ENCODE results near the gene GPR176. TPM values are rescaled to one million over a fixed set of nuclear protein-coding genes. Genes with fewer than 3 reads are reported as not detected.
"Not testable (repeated sequence)": the region's sequence is repeated elsewhere in the genome, so short reads cannot be mapped to it uniquely, and the experiment has no call there.

GPR176 gene
- total RNA-seq, 1 donor from 2014 or later = 0.33 TPM

DNA sequence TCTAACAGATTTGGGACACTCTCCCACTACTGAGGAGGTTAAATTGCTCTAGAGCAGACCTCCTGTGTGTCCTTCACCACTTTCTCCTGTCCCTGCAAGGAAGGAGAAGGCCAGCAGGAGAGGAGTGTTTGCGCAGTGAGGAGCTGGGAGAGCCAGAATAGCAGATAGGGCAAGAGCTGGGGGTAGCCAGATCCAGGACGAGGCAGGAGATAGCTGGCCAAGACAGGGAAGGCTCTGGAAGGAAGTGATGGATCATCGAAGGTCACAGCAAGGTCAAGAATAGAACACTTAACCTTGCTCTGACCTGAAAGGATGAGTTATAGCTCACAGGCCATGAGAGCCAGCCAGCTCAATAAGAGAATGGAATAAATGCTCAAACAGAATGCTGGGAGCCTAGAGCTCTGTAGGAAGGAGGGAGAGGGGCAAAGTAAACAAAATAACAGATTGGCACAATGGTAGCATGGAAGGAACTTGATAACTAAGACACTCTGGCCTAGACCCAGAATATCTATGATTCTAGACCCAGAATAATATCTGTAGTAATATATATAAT lies 99.9 kb downstream of the GPR176 start:
- Mint-ChIP-seq H3K27ac (no peak overlapping the region), H3K4me3 (no peak overlapping the region), H3K4me1 (no peaks in the 10 kb centered on the region), H3K9me3 (peaks cover 6% of the 10 kb centered on the region), H3K36me3 (ENCODE audit: low read depth) (no peaks in the 10 kb centered on the region), H3K27me3 (peaks cover 21% of the 10 kb centered on the region)
- DNase-seq = no peak
- intact Hi-C loops (cut with micrococcal nuclease) = no loop called here

DNA sequence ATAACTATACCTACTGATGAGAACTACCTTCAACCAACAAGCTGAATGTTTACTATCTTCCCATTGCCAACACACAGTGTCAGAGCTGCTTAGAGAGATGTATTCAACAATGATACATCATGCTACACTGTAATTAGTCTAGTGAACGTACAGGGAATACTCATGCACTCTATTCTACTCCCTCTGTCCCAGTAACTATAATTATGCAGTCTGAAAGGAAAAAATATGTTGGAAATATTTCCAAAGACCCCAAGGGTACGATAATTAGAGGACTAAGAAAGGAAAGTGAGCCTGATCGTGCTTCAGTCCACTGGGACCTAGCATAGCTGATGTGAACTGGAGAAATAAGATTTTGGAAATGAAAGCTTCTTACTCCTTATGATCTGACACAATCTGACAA lies 100.5 kb downstream of the GPR176 start:
- Mint-ChIP-seq H3K4me1 (no peaks in the 10 kb centered on the region), H3K27ac (no peak overlapping the region), H3K9me3 (peaks cover 6% of the 10 kb centered on the region), H3K36me3 (ENCODE audit: low read depth) (no peaks in the 10 kb centered on the region), H3K4me3 (no peak overlapping the region), H3K27me3 (peaks cover 24% of the 10 kb centered on the region)
- intact Hi-C loops (cut with micrococcal nuclease) = no loop called here
- DNase-seq = no peak

DNA sequence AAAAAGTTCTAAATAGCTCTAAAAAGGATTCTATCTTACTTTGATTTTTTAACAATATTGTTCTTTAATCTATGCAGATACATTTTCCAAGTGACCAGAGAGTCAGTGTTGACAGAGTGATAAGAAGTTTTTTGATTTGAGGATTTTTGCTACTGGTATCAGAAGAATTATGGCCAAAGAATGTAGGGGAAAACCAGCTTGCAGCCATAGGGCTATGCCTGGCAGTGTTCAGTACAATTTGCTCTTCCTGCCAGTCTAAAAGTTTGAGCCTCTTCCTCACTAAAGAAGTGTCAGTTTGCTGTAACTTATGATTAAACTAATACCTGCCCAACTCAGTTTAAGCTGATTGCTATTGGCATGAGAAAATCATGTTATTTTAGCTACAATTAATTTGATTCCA lies 102.2 kb downstream of the GPR176 start:
- intact Hi-C loops (cut with micrococcal nuclease) = no loop called here
- H3K4me1 Mint-ChIP-seq = no peaks in the 10 kb centered on the region
- peaks cover 24% of the 10 kb centered on the region for H3K27me3 Mint-ChIP-seq
- no peak overlapping the region for H3K4me3 Mint-ChIP-seq
- H3K9me3 Mint-ChIP-seq = no peaks in the 10 kb centered on the region
- no peak for DNase-seq
- no peak overlapping the region for H3K27ac Mint-ChIP-seq
- no peaks in the 10 kb centered on the region for H3K36me3 Mint-ChIP-seq (ENCODE audit: low read depth)

DNA sequence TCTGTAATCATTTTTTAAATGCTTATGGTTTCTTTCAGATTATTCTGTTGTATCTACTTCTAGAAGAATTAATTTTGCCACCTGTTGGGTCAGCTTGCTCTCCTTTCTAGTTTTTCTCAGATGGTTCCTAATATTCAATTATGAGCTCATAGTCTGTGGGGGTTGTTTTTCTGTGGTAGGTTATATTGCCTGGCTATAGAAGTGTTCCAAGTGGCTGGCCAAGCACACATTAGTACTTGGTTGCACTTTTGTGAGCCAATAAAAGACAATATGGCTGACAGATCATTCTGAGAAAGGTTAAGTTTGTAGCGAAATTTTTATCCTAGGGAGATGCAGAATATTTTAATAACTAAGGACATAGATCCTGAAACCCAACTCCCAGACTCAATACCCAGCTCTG lies 105.6 kb downstream of the GPR176 start:
- no peaks in the 10 kb centered on the region for H3K36me3 Mint-ChIP-seq (ENCODE audit: low read depth)
- H3K27me3 Mint-ChIP-seq = peaks cover 23% of the 10 kb centered on the region
- no peaks in the 10 kb centered on the region for H3K9me3 Mint-ChIP-seq
- H3K4me1 Mint-ChIP-seq = no peaks in the 10 kb centered on the region
- H3K4me3 Mint-ChIP-seq = no peak overlapping the region
- DNase-seq = no peak
- H3K27ac Mint-ChIP-seq = no peak overlapping the region
- intact Hi-C loops (cut with micrococcal nuclease) = no loop called here

DNA sequence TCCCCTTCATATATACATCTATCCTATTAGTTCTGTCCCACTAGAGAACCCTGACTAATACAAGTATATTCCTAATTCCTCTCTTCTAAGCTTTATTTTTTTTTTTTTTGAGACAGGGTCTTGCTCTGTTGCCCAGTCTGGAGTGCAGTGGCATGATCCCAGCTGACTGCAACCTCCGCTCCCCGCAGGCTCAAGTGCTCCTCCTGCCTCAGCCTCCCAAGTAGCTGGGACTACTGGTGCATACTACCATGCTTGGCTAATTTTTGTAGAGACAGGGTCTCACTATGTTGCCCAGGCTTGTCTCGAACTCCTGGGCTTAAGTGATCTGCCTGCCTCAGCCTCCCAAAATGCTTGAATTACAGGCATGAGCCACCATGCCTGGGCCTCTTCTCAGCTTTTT lies 107.4 kb downstream of the GPR176 start:
- intact Hi-C loops (cut with micrococcal nuclease); DNase-seq; H3K27ac Mint-ChIP-seq; H3K4me1 Mint-ChIP-seq; H3K4me3 Mint-ChIP-seq; H3K9me3 Mint-ChIP-seq; H3K36me3 Mint-ChIP-seq (ENCODE audit: low read depth): not testable (repeated sequence)
- peaks cover 30% of the 10 kb centered on the region for H3K27me3 Mint-ChIP-seq

DNA sequence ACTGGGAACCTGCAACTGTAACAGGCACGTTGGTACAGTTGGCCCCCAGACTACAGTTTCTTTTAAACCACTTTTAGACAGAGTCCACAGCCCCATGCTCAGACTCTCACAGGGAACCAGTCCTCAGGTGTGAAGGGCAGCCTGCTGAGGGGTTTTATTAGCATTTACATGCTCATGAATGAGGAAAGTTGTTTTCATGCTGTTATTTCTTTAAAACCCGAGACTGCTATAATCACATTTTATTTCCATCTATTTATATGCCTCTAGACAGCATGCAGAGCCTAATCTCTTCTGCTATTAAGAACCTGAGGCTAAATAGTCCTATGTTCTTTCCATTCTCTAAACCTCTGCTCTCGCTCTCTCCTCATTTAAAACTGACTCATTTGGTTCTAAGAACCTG lies 111.2 kb downstream of the GPR176 start:
- Mint-ChIP-seq H3K36me3 (ENCODE audit: low read depth) (no peaks in the 10 kb centered on the region), H3K4me1 (no peaks in the 10 kb centered on the region), H3K9me3 (no peaks in the 10 kb centered on the region), H3K27ac (no peak overlapping the region), H3K4me3 (no peak overlapping the region), H3K27me3 (peaks cover 23% of the 10 kb centered on the region)
- DNase-seq = no peak
- intact Hi-C loops (cut with micrococcal nuclease) = no loop called here

DNA sequence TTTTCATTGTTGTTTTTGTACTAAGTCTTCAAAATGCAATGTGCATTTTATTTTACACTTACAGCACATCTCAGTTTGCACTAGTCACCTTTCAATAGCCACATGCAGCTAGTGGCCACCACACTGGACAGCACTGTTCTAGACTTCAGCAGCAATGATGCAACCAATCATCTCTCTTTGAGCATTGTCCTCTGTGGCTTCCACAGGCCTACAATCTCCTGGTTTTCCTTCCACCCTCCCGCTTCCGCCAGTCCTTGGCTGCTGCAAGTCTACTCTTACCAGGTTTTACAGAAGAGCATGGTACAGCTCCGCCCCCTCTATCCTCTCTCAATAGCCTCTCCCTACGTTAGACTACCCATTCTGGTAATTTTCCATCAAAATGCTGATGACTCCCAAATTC lies 112.3 kb downstream of the GPR176 start:
- DNase-seq = no peak
- Mint-ChIP-seq H3K36me3 (ENCODE audit: low read depth) (no peaks in the 10 kb centered on the region), H3K27me3 (peaks cover 24% of the 10 kb centered on the region), H3K9me3 (no peaks in the 10 kb centered on the region), H3K4me3 (no peak overlapping the region), H3K4me1 (no peaks in the 10 kb centered on the region), H3K27ac (no peak overlapping the region)
- intact Hi-C loops (cut with micrococcal nuclease) = no loop called here

DNA sequence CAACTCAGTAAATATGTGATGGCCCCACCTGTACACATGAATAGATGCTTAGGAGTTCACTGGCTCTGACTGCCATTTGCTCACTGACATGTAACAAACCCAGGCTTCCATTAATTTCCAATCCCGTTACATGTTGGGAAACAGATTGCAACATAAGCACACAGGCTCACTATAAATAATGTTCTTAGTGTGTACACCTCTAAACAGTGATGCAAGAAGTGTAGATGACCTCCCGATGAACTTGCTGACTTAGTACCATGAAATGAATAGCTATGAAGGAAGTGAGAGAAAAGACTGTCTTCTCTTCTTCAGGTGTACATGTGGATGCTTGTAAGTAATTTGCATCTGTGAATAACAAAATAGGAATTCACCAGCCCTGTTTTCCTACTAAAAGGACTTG lies 116.0 kb downstream of the GPR176 start:
- H3K36me3 Mint-ChIP-seq (ENCODE audit: low read depth) = no peaks in the 10 kb centered on the region

DNA sequence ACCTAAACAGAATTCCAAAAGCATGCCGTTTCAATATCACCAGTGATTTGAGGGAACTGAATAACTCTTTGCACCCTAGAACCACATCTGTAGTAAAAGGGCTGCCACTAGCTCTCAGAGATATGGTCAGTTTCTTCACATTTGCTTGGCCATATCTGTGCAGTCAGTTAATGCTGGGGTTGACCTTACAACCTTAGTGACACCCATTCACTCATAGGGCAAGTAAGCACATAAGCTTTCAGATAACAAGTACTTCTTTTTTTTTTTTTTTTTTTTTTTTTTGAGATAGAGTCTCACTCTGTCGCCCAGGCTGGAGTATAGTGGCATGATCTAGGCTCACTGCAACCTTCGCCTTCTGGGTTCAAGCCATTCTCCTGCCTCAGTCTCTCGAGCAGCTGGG lies 117.0 kb downstream of the GPR176 start:
- Mint-ChIP-seq H3K9me3 (no peaks in the 10 kb centered on the region), H3K4me3 (no peak overlapping the region), H3K27me3 (peaks cover 21% of the 10 kb centered on the region)

More for the DNA sequence above, 116.0 kb downstream of the GPR176 start:
- no peaks in the 10 kb centered on the region for H3K9me3 Mint-ChIP-seq
- H3K27ac Mint-ChIP-seq = no peak overlapping the region
- H3K27me3 Mint-ChIP-seq = peaks cover 24% of the 10 kb centered on the region
- intact Hi-C loops (cut with micrococcal nuclease) = loop anchor here (5.0 kb wide), 1 partner anchor 68 kb away; no protein-coding TSS in a partner anchor
- no peak for DNase-seq
- no peak overlapping the region for H3K4me3 Mint-ChIP-seq
- H3K4me1 Mint-ChIP-seq = no peaks in the 10 kb centered on the region

DNA sequence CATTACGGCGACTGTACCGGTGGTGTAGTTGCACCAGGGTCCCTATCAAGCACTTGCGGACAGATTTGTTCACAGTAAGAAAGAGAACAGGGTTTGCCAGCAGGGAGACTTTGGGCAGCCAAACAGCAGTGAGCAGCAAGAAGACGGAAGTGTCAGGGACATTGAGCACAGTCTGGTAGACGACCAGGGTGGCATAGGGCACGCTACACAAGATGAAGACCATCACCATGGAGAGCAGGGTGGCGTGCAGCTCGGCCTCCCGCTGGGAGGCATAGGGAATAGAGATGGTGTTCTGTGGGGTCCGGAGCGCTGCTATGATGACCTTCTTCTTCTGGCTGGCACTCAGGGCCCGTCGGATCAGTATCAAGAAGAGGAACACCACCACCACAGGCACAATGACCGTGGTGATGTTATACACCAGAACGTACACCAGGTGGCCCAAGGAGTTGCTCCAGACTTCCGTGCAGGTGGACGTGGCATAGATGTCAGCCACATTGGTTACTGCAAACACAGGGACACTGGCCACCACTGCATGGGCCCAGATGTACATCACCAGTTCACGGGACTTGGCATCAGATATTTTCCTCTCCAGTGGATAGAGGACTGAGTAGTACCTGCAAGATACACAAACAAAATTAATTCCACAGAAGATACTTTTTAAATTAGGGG lies 118.3 kb downstream of the GPR176 start:
- Mint-ChIP-seq H3K4me1 (no peaks in the 10 kb centered on the region), H3K27ac (no peak overlapping the region), H3K4me3 (no peak overlapping the region), H3K27me3 (peaks cover 20% of the 10 kb centered on the region), H3K9me3 (no peaks in the 10 kb centered on the region), H3K36me3 (ENCODE audit: low read depth) (no peaks in the 10 kb centered on the region)
- intact Hi-C loops (cut with micrococcal nuclease) = loop anchor here (5.0 kb wide), 1 partner anchor 71 kb away; no protein-coding TSS in a partner anchor
- DNase-seq = peak; percentile 67

More for the DNA sequence above, 117.0 kb downstream of the GPR176 start:
- intact Hi-C loops (cut with micrococcal nuclease) = loop anchor here (5.0 kb wide), 1 partner anchor 69 kb away; no protein-coding TSS in a partner anchor
- no peak overlapping the region for H3K27ac Mint-ChIP-seq
- H3K36me3 Mint-ChIP-seq (ENCODE audit: low read depth) = no peaks in the 10 kb centered on the region
- no peak for DNase-seq
- no peaks in the 10 kb centered on the region for H3K4me1 Mint-ChIP-seq

DNA sequence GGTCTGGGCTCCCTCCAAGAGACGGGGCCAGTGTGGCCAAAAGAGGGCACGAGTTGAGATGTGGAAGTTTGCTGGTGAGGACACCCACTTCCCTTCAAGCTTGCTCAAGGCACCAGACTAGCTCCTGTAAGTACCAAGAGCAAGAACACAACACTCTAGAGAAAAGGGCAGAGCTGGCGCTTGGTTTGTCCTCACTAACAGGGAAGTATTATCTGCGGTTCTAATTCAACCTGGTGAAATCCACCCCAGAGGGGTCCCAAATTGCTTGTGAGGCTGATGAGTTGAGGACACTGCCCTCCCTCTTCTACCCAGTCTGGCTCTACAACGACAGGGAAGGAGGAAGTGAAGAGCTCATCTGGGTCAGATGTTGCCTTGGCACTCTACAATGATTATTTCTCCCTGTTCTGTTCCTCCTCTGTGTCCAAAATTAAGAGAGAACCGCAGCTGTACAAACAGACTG lies 120.5 kb downstream of the GPR176 start:
- H3K27ac Mint-ChIP-seq = no peak overlapping the region
- H3K4me1 Mint-ChIP-seq = no peaks in the 10 kb centered on the region
- H3K27me3 Mint-ChIP-seq = peaks cover 32% of the 10 kb centered on the region
- H3K4me3 Mint-ChIP-seq = no peak overlapping the region
- H3K36me3 Mint-ChIP-seq (ENCODE audit: low read depth) = no peaks in the 10 kb centered on the region
- H3K9me3 Mint-ChIP-seq = no peaks in the 10 kb centered on the region
- no peak for DNase-seq
- intact Hi-C loops (cut with micrococcal nuclease) = loop anchor here (5.0 kb wide), 1 partner anchor 73 kb away; no protein-coding TSS in a partner anchor

DNA sequence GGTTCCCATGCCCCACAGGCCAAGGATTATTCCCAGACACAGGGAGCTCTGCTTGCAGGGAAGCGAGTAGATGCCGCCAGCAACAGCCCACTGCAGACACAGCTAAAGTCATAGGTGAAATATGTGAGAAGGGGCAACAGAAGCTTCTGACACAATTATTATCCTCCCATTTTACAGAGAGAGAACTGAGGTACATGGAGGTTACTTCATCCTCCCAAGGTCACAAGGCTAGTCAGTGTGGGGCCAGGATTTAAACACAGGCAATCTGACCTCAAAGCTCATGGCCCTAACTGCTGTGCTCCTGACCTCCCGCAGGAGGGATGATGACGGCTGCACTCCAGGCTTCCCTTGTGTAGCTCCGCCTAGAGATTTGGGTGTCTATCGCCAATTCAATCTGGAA lies 121.7 kb downstream of the GPR176 start:
- Mint-ChIP-seq H3K27me3 (peaks cover 40% of the 10 kb centered on the region), H3K4me3 (no peak overlapping the region), H3K9me3 (no peaks in the 10 kb centered on the region), H3K4me1 (no peaks in the 10 kb centered on the region), H3K36me3 (ENCODE audit: low read depth) (no peaks in the 10 kb centered on the region), H3K27ac (no peak overlapping the region)
- intact Hi-C loops (cut with micrococcal nuclease) = no loop called here
- DNase-seq = no peak

DNA sequence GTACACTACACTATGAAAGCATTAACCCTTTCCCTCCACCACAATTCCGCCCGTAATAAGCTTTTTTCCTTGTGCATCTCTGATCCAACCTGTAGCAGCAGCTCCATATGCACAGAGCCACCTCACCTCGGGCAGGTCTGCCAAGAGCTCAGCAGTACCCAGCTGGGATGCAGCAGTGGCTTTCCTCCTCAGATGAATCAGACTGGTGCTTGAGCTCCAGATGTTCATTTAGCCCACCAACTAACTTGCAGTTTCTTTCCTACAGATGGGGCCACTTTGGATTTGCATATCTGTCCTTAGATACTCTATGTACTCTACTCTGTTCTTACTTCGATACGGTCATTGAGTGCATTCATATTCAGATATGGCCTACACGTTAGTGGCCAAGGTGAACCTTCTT lies 122.7 kb downstream of the GPR176 start:
- Mint-ChIP-seq H3K27me3 (peaks cover 46% of the 10 kb centered on the region), H3K36me3 (ENCODE audit: low read depth) (no peaks in the 10 kb centered on the region), H3K4me3 (no peak overlapping the region), H3K9me3 (no peaks in the 10 kb centered on the region), H3K27ac (no peak overlapping the region), H3K4me1 (no peaks in the 10 kb centered on the region)
- intact Hi-C loops (cut with micrococcal nuclease) = no loop called here
- DNase-seq = no peak

DNA sequence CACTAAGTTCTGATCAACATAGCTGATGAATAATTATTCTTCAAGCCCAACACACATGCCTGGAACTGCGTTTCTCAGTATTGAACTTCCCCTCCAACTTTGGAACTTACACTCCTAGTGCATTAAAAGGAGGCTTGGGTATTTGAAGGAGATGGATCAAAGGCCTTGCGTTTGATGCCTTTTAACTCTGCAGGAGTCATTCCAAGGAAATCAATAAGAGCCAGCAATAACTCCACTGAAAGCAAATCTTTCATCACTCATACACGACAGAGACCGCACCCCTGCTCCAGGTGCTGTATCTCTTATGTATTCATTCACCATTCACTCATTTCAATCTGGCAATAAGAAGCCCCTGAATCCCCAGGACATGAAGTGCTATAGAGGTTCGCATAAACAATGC lies 123.5 kb downstream of the GPR176 start:
- DNase-seq = no peak
- peaks cover 48% of the 10 kb centered on the region for H3K27me3 Mint-ChIP-seq

More for the DNA sequence above, 123.5 kb downstream of the GPR176 start:
- Mint-ChIP-seq H3K4me3 (no peak overlapping the region), H3K9me3 (no peaks in the 10 kb centered on the region), H3K27ac (no peak overlapping the region), H3K4me1 (no peaks in the 10 kb centered on the region), H3K36me3 (ENCODE audit: low read depth) (no peaks in the 10 kb centered on the region)
- intact Hi-C loops (cut with micrococcal nuclease) = no loop called here
